HCT116 (cell line): ENCODE measurements around the gene RBM33. TPM values are rescaled to one million over a fixed set of nuclear protein-coding genes. Genes with fewer than 3 reads are reported as not detected.

ENCODE experiments used
- ATAC-seq: fragments of 200-7000 bp; cut with Tn5 transposase; 2 replicates; pipeline ENCODE4 v1.9.1; 2020; ENCODE audit warnings: mild to moderate bottlenecking, moderate library complexity
- BruUV-seq: library from RNA; stranded (reverse); fragments of 400-500 nt; replicated peaks from 2 replicates; lab custom pipeline; 2021; lab: Mats Ljungman, UMichigan
- CTCF ChIA-PET: fragments of 300-600 bp; sonication (Branson Sonifier 250); formaldehyde crosslinking; loops from one replicate; lab custom pipeline; 2021; ENCODE audit warnings: antibody characterized with exemption; lab: Charles Lee
- POLR2A ChIA-PET: fragments of 300-600, 350-600 bp; sonication (Branson Sonifier 250); formaldehyde crosslinking; loops from one replicate; lab custom pipeline; 2021; ENCODE audit warnings: antibody characterized with exemption; lab: Charles Lee
- RAD21 ChIA-PET, 2 experiments: fragments of 300-600 bp; sonication (Branson Sonifier 250); formaldehyde crosslinking; loops; one replicate each; lab custom pipeline; 2023; ENCODE audit warnings: low total read pairs in 2 of 2; ENCODE audit not compliant: uncharacterized antibody in 2 of 2, unreplicated experiment in 2 of 2, low non-redundant PET in 1 of 2; lab: Charles Lee
- DNase-seq: peaks from one replicate; pipeline ENCODE4 v3.0.0-alpha.2; 2010; ENCODE audit warnings: low read depth, low spot score
- H2AFZ ChIP-seq: fragments of 200-600 bp; shearing (Covaris generic), sonication (generic); 2 replicates; pipeline ENCODE4 v1.6.1; 2017; ENCODE audit warnings: low read depth, mixed run types, mixed read lengths, antibody characterized with exemption, low read length; ENCODE audit not compliant: poor library complexity, severe bottlenecking
- H3K27ac ChIP-seq: 2 replicates; pipeline ENCODE4 v1.5.1; 2012; ENCODE audit warnings: low read depth, low read length
- H3K27me3 ChIP-seq: fragments of 200-600 bp; sonication (generic); 2 replicates; pipeline ENCODE4 v1.6.1; 2016; ENCODE audit warnings: mixed run types, low read length, mixed read lengths; ENCODE audit not compliant: insufficient read depth
- H3K36me3 ChIP-seq, 2 experiments: fragments of 200-500 bp in 1 of 2; fragments of 200-600 bp in 1 of 2; sonication (Bioruptor generic) in 1 of 2; sonication (generic) in 1 of 2; 2 replicates each; pipeline versions ENCODE4 v1.5.1 to v1.6.1; 2014 to 2016; ENCODE audit warnings: low read length in 2 of 2, inconsistent platforms in 1 of 2, mixed read lengths in 1 of 2, mixed run types in 1 of 2; ENCODE audit not compliant: insufficient read depth in 2 of 2, control insufficient read depth in 1 of 2
- H3K4me1 ChIP-seq, 2 experiments: fragments of 200-600 bp in 1 of 2; sonication (generic) in 1 of 2; 2 replicates each; pipeline versions ENCODE4 v1.5.1 to v1.6.1; 2012 to 2017; ENCODE audit warnings: low read length in 2 of 2, inconsistent platforms in 1 of 2, mild to moderate bottlenecking in 1 of 2, mixed read lengths in 1 of 2, mixed run types in 1 of 2, moderate library complexity in 1 of 2; ENCODE audit not compliant: insufficient read depth in 2 of 2, control insufficient read depth in 1 of 2
- H3K4me2 ChIP-seq: fragments of 200-600 bp; sonication (generic); 2 replicates; pipeline ENCODE4 v1.6.1; 2017; ENCODE audit warnings: mixed run types, low read length, mixed read lengths
- H3K4me3 ChIP-seq, 2 experiments: fragments of 200-600 bp in 1 of 2; sonication (generic) in 1 of 2; replicated peaks in 1 of 2; 2 replicates each; pipeline ENCODE4 v1.5.1; 2011 to 2016; ENCODE audit warnings: low read length in 2 of 2, control low read depth in 1 of 2, low read depth in 1 of 2, mild to moderate bottlenecking in 1 of 2, mixed read lengths in 1 of 2, mixed run types in 1 of 2
- H3K79me2 ChIP-seq: fragments of 200-600 bp; sonication (generic); 2 replicates; pipeline ENCODE4 v1.6.1; 2017; ENCODE audit warnings: mild to moderate bottlenecking, mixed run types, low read length, moderate library complexity, mixed read lengths; ENCODE audit not compliant: insufficient read depth
- H3K9ac ChIP-seq: fragments of 200-600 bp; sonication (generic); 2 replicates; pipeline ENCODE4 v1.6.1; 2016; ENCODE audit warnings: low read length, mixed read lengths
- H3K9me2 ChIP-seq: fragments of 200-600 bp; sonication (generic), shearing (Covaris generic); 2 replicates; pipeline ENCODE4 v1.6.1; 2017; ENCODE audit warnings: mixed run types, mild to moderate bottlenecking, moderate library complexity; ENCODE audit not compliant: insufficient read depth
- H3K9me3 ChIP-seq, 2 experiments: fragments of 200-500 bp in 1 of 2; fragments of 200-600 bp in 1 of 2; sonication (Bioruptor generic) in 1 of 2; sonication (generic) in 1 of 2; 2 replicates each; pipeline ENCODE4 v1.6.1; 2014 to 2017; ENCODE audit warnings: low read length in 2 of 2, mixed read lengths in 2 of 2, inconsistent platforms in 1 of 2, low read depth in 1 of 2, mild to moderate bottlenecking in 1 of 2, mixed run types in 1 of 2, moderate library complexity in 1 of 2; ENCODE audit not compliant: control insufficient read depth in 1 of 2, insufficient read depth in 1 of 2
- H4K20me1 ChIP-seq: fragments of 200-600 bp; sonication (generic), shearing (Covaris generic); 2 replicates; pipeline ENCODE4 v1.6.1; 2017; ENCODE audit warnings: mixed run types, mild to moderate bottlenecking, moderate library complexity; ENCODE audit not compliant: insufficient read depth
- EGR1 ChIP-seq: IDR thresholded peaks from 2 replicates; pipeline ENCODE4 v1.6.1; 2012; ENCODE audit warnings: low read depth
- POLR2AphosphoS5 ChIP-seq: IDR thresholded peaks from 2 replicates; pipeline ENCODE4 v1.6.1; 2011; ENCODE audit warnings: mild to moderate bottlenecking, low read depth, low read length, moderate library complexity
- SIN3A ChIP-seq: IDR thresholded peaks from 2 replicates; pipeline ENCODE4 v1.6.1; 2012; ENCODE audit warnings: low read depth
- SP1 ChIP-seq: IDR thresholded peaks from 2 replicates; pipeline ENCODE4 v1.6.1; 2012; ENCODE audit warnings: low read depth
- TCF7L2 ChIP-seq: IDR thresholded peaks from 2 replicates; pipeline ENCODE4 v1.7.0; 2011; ENCODE audit warnings: borderline replicate concordance, inconsistent platforms; ENCODE audit not compliant: insufficient read depth, insufficient read length; ENCODE audit errors: extremely low read depth
- ZFX ChIP-seq: fragments of 450-650 bp; IDR thresholded peaks from 2 replicates; pipeline ENCODE4 v1.6.1; 2017
- intact Hi-C: fragments of 100-400 bp; cut with micrococcal nuclease; formaldehyde crosslinking; loops from 2 replicates; pipeline ENCODE4 v1.10.0; 2022
- total RNA-seq: library from RNA; stranded (reverse); gene quantifications from one replicate; pipeline ENCODE4 v1.2.1, GENCODE V29; 2021; ENCODE audit not compliant: unreplicated experiment
- TF ChIP-seq, protein P1 (sequence below): IDR thresholded peaks from 2 replicates; pipeline ENCODE4 v1.6.1; 2012
- TF ChIP-seq, protein P2 (sequence below): IDR thresholded peaks from 2 replicates; pipeline ENCODE4 v1.6.1; 2012
- TF ChIP-seq, protein P3 (sequence below), 3 experiments: fragments of 200-600 bp in 1 of 3; sonication (generic) in 1 of 3; IDR thresholded peaks in 2 of 3; conservative IDR thresholded peaks in 1 of 3; 2 replicates each; pipeline ENCODE4 v1.5.1; 2012 to 2017; ENCODE audit warnings: low read depth in 2 of 3, low read length in 2 of 3, antibody characterized with exemption in 1 of 3, borderline replicate concordance in 1 of 3, control low read depth in 1 of 3, mild to moderate bottlenecking in 1 of 3, mixed read lengths in 1 of 3, mixed run types in 1 of 3, moderate library complexity in 1 of 3; ENCODE audit not compliant: insufficient read depth in 1 of 3
- TF ChIP-seq, protein P4 (sequence below): IDR thresholded peaks from 2 replicates; pipeline ENCODE4 v1.6.1; 2012; ENCODE audit warnings: low read depth

Gene RBM33
- total RNA-seq, 1 experiment from 2014 or later: 64.3 TPM

DNA sequence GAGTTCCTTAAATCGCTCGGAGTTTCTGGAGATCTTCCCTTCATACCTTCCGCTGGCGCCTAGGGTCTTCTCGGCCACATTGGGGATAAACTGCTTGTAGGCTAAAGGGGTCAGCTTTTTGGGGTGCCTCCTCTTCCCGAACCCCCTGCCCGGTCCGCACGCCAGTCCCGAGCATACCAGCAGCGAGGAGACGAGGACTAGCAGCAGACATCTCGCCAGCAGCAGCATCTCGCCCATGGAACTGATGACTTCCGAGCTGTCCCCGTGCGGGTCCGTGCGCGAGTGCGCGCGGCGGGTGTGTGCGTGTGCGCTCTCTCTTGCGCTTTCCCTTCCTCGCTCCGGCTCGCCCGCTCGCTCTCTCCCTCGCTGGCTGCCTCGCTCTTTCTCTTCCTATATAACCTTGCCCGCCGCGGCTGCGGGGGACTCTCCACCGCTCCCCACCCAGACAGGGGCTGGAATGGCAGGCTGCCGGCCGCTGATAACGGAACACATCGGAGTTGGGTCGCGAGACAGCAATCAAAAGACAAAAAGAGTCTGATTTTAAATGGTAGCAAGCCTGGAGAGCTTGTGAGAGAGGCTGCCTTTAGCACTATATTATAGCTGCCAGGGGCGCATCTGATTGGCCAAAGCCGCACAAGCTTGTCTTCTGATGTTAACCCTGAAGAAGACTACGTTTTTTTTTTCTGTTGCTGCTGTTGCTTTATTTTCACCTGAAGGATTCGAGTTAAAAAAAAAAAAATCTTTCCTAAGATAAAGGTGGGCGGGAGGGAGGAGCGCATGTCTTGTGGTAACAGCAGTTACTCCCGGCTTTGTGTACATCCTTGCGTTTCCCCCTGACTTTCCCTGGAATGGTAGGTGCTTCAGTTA, 167.7 kb downstream of the RBM33 start, which contains the start of gene SHH:
TSS of gene SHH (minus strand) at position 569 of the 867 bp plus-strand sequence. CDS start at position 228, 341 bp downstream.
- peak within 1 kb of the TSS; percentile 68 for H3K4me2 ChIP-seq
- TF ChIP-seq, protein P1, sequence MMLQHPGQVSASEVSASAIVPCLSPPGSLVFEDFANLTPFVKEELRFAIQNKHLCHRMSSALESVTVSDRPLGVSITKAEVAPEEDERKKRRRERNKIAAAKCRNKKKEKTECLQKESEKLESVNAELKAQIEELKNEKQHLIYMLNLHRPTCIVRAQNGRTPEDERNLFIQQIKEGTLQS: no peak
- TF ChIP-seq SIN3A: no peak
- H3K9me3 ChIP-seq: no peaks in the 10 kb centered on the region
- POLR2A ChIA-PET: interaction anchor here (0.8 kb wide), 1 partner anchor 151 kb away, joined by 3 read pairs; no protein-coding TSS in a partner anchor
- H4K20me1 ChIP-seq: no peaks in the 10 kb centered on the region
- DNase-seq (no peak), ATAC-seq (no peak)
- no TSS peak for BruUV-seq
- RAD21 ChIA-PET: no interaction called here
- peaks cover 0 to 6% of the 10 kb centered on the region in 2 experiments; a peak in 2 of 4 replicates for H3K4me1 ChIP-seq
- no peaks in the 10 kb centered on the region for H3K9me2 ChIP-seq
- H3K27me3 ChIP-seq: 0 out of 2 replicates have a peak, but pooled peaks cover 5% of the 10 kb centered on the region
- CTCF ChIA-PET: interaction anchor here (1.4 kb wide), 1 partner anchor 345 kb away, joined by 3 read pairs; no protein-coding TSS in a partner anchor
- peak within 1 kb of the TSS; percentile 24 to 49 for H3K4me3 ChIP-seq
- no peak within 1 kb of the TSS for H3K27ac ChIP-seq
- no peak within 1 kb of the TSS for H2AFZ ChIP-seq
- intact Hi-C loops: no loop called here
- no peak within 1 kb of the TSS for H3K9ac ChIP-seq
- H3K36me3 ChIP-seq: no peaks in the 10 kb centered on the region
- H3K79me2 ChIP-seq: no peaks in the 10 kb centered on the region

DNA sequence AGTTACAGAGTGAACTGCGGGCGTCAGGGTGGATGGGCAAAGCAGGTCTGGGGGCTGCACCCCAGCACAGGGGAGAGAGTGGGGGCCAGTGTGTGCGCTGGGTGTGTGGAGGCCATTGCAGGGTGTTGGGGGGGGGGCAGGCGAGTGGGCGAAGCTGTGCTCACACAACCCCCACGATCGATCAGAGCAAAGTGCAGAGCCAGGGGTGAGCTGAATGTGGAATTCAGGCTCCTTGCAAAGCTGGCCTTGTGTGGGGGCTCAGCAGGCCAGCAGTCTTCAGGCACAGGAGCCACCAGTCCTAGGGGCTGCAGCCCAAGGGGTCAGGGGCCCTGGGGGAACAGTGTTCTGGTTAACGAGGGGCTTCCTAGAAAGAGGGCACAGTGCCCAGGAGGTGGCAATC, 168.7 kb downstream of the RBM33 start:
- no peaks in the 10 kb centered on the region for H3K9me3 ChIP-seq
- H3K9ac ChIP-seq: no peak overlapping the region
- no peaks in the 10 kb centered on the region for H3K79me2 ChIP-seq
- H3K4me3 ChIP-seq: no peak overlapping the region
- CTCF ChIA-PET: interaction anchor here (0.6 to 1.4 kb wide), 3 partner anchors 344 to 705 kb away, joined by 3 read pairs; no protein-coding TSS in a partner anchor
- H4K20me1 ChIP-seq: no peaks in the 10 kb centered on the region
- ATAC-seq (no peak), DNase-seq (no peak)
- no TSS peak for BruUV-seq
- H3K4me1 ChIP-seq: peaks cover 0 to 6% of the 10 kb centered on the region in 2 experiments; a peak in 2 of 4 replicates
- H2AFZ ChIP-seq: no peak overlapping the region
- H3K27me3 ChIP-seq: 0 out of 2 replicates have a peak, but pooled peaks cover 5% of the 10 kb centered on the region
- intact Hi-C loops: no loop called here
- RAD21 ChIA-PET: interaction anchor here in 1 of 2 experiments (0.6 to 0.7 kb wide), 2 partner anchors 8 to 566 kb away, joined by 3 to 5 read pairs; no protein-coding TSS in a partner anchor
- no peak overlapping the region for H3K4me2 ChIP-seq
- no peak overlapping the region for H3K27ac ChIP-seq
- H3K9me2 ChIP-seq: no peaks in the 10 kb centered on the region
- no peaks in the 10 kb centered on the region for H3K36me3 ChIP-seq
- POLR2A ChIA-PET: interaction anchor here (0.8 kb wide), 1 partner anchor 150 kb away, joined by 3 read pairs; no protein-coding TSS in a partner anchor
- TF ChIP-seq POLR2AphosphoS5: no peak
- TF ChIP-seq SP1: no peak
- no peak for TF ChIP-seq EGR1
- no peak for TF ChIP-seq ZFX
- TF ChIP-seq, protein P1: no peak
- TF ChIP-seq, protein P2, sequence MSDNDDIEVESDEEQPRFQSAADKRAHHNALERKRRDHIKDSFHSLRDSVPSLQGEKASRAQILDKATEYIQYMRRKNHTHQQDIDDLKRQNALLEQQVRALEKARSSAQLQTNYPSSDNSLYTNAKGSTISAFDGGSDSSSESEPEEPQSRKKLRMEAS: no peak
- no peak for TF ChIP-seq TCF7L2
- TF ChIP-seq, protein P3, sequence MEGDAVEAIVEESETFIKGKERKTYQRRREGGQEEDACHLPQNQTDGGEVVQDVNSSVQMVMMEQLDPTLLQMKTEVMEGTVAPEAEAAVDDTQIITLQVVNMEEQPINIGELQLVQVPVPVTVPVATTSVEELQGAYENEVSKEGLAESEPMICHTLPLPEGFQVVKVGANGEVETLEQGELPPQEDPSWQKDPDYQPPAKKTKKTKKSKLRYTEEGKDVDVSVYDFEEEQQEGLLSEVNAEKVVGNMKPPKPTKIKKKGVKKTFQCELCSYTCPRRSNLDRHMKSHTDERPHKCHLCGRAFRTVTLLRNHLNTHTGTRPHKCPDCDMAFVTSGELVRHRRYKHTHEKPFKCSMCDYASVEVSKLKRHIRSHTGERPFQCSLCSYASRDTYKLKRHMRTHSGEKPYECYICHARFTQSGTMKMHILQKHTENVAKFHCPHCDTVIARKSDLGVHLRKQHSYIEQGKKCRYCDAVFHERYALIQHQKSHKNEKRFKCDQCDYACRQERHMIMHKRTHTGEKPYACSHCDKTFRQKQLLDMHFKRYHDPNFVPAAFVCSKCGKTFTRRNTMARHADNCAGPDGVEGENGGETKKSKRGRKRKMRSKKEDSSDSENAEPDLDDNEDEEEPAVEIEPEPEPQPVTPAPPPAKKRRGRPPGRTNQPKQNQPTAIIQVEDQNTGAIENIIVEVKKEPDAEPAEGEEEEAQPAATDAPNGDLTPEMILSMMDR (IDR thresholded peaks at IDR 0.05 in 2 of 3, conservative IDR thresholded peaks at IDR 0.05 in 1 of 3; ENCODE audit: borderline replicate concordance in 1 of 3, insufficient read depth in 1 of 3, low read depth in 2 of 3, low read length in 2 of 3): no peak
- TF ChIP-seq, protein P4, sequence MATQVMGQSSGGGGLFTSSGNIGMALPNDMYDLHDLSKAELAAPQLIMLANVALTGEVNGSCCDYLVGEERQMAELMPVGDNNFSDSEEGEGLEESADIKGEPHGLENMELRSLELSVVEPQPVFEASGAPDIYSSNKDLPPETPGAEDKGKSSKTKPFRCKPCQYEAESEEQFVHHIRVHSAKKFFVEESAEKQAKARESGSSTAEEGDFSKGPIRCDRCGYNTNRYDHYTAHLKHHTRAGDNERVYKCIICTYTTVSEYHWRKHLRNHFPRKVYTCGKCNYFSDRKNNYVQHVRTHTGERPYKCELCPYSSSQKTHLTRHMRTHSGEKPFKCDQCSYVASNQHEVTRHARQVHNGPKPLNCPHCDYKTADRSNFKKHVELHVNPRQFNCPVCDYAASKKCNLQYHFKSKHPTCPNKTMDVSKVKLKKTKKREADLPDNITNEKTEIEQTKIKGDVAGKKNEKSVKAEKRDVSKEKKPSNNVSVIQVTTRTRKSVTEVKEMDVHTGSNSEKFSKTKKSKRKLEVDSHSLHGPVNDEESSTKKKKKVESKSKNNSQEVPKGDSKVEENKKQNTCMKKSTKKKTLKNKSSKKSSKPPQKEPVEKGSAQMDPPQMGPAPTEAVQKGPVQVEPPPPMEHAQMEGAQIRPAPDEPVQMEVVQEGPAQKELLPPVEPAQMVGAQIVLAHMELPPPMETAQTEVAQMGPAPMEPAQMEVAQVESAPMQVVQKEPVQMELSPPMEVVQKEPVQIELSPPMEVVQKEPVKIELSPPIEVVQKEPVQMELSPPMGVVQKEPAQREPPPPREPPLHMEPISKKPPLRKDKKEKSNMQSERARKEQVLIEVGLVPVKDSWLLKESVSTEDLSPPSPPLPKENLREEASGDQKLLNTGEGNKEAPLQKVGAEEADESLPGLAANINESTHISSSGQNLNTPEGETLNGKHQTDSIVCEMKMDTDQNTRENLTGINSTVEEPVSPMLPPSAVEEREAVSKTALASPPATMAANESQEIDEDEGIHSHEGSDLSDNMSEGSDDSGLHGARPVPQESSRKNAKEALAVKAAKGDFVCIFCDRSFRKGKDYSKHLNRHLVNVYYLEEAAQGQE: no peak
